A375 (cell line): Measurements from ENCODE around the gene PIGT. TPM values are rescaled to one million over a fixed set of nuclear protein-coding genes. Genes with fewer than 3 reads are reported as not detected.

Experiments used
- small RNA-seq: library from RNA; depleted of rRNA; stranded (forward); fragments of <200 nt; gene quantifications from one replicate; pipeline ENCODE3, GENCODE V24; 2014
- total RNA-seq: library from RNA; depleted of rRNA; stranded (reverse); fragments of >200 nt; shearing (Covaris generic); gene quantifications from 2 replicates; pipeline ENCODE4 v1.2.3, GENCODE V29; 2014; rRNA removed

PIGT gene
- 80.5 and 105 TPM in 2 replicates for total RNA-seq

GRCh38 chr20:45415822-45416637, at the start of gene PIGT:
TSS of gene PIGT (plus strand) at chr20:45416141. CDS start at chr20:45416157, 16 bp downstream.

GRCh38 chr20:45378191-45378590, 37.8 kb upstream of the PIGT start, which contains the start of gene TP53TG5:
TSS of gene TP53TG5 (minus strand) at chr20:45378325. CDS start at chr20:45378236, 89 bp downstream.

GRCh38 chr20:45407783-45408645, 7.9 kb upstream of the PIGT start, which contains the start of gene DBNDD2:
TSS of gene DBNDD2 (plus strand) at chr20:45408289. CDS start at chr20:45408468, 179 bp downstream.

GRCh38 chr20:45469336-45470261, 53.7 kb downstream of the PIGT start, which contains the start of gene WFDC2:
TSS of gene WFDC2 (plus strand) at chr20:45469753. CDS start at chr20:45469782, 29 bp downstream.

Small RNA genes within 50 kb of the gene (small RNA-seq; reads per million reads assigned to genes)
- not detected for gene MIR6812

Other genes with a start within 250 kb of the PIGT start
- gene PI3, start 241.2 kb upstream of the PIGT start, total RNA-seq = not detected in 2 replicates
- not detected in 2 replicates for gene SEMG1, start 209.1 kb upstream of the PIGT start, total RNA-seq
- not detected in 2 replicates for gene SEMG2, start 194.8 kb upstream of the PIGT start, total RNA-seq
- gene SLPI, start 161.6 kb upstream of the PIGT start, total RNA-seq = not detected in 2 replicates
- gene RBPJL, start 109.3 kb upstream of the PIGT start, total RNA-seq = not detected in 2 replicates
- gene MATN4, start 107.8 kb upstream of the PIGT start, total RNA-seq = 1.1 and 1.9 TPM in 2 replicates
- gene SDC4, start 67.7 kb upstream of the PIGT start, total RNA-seq = 95.3 and 111 TPM in 2 replicates
- gene SYS1, start 53.0 kb upstream of the PIGT start, total RNA-seq = 25.3 and 30.6 TPM in 2 replicates
- gene TP53TG5, start 37.8 kb upstream of the PIGT start, total RNA-seq = 1.1 TPM in 1 of 2 replicates, not detected in the other
- 1.2 and 1.8 TPM in 2 replicates for gene DBNDD2, start 7.9 kb upstream of the PIGT start, total RNA-seq
- gene WFDC2, start 53.6 kb downstream of the PIGT start, total RNA-seq = 0.72 and 1.1 TPM in 2 replicates
- not detected in 2 replicates for gene SPINT3, start 99.5 kb downstream of the PIGT start, total RNA-seq
- gene WFDC6, start 123.3 kb downstream of the PIGT start, total RNA-seq = not detected in 2 replicates
- gene EPPIN, start 131.3 kb downstream of the PIGT start, total RNA-seq = not detected in 2 replicates
- not detected in 2 replicates for gene WFDC8, start 163.1 kb downstream of the PIGT start, total RNA-seq
- gene WFDC10A, start 213.6 kb downstream of the PIGT start, total RNA-seq = not detected in 2 replicates
- not detected in 2 replicates for gene WFDC9, start 215.1 kb downstream of the PIGT start, total RNA-seq